Cardiac muscle cell (in vitro differentiated cells and primary cell): ENCODE measurements around the gene COMMD3. TPM values are rescaled to one million over a fixed set of nuclear protein-coding genes. Genes with fewer than 3 reads are reported as not detected.

Source experiments
- DNase-seq, 2 donors: peaks; one replicate each; pipeline versions ENCODE4 v3.0.0 to v3.0.0-alpha.2; 2010 to 2017; ENCODE audit warnings: low read depth in 1 of 2, low spot score in 1 of 2
- H3K27ac ChIP-seq: fragments of 200-600 bp; sonication (generic); 2 replicates; pipeline ENCODE4 v1.5.1; 2016
- H3K27me3 ChIP-seq: fragments of 200-600 bp; sonication (generic); 2 replicates; pipeline ENCODE4 v1.6.0; 2016; ENCODE audit warnings: control low read depth
- H3K36me3 ChIP-seq: fragments of 200-600 bp; sonication (generic); 2 replicates; pipeline ENCODE4 v1.5.1; 2016; ENCODE audit warnings: control low read depth
- H3K4me1 ChIP-seq: fragments of 200-600 bp; sonication (generic); 2 replicates; pipeline ENCODE4 v1.8.1; 2017; ENCODE audit warnings: low read depth, mild to moderate bottlenecking, mixed run types
- H3K4me3 ChIP-seq: fragments of 200-600 bp; sonication (generic); 2 replicates; pipeline ENCODE4 v1.5.1; 2016; ENCODE audit warnings: mild to moderate bottlenecking
- H3K9me3 ChIP-seq: fragments of 200-600 bp; sonication (generic); 2 replicates; pipeline ENCODE4 v1.5.1; 2017; ENCODE audit warnings: low read depth, mild to moderate bottlenecking, control low read depth
- polyA plus RNA-seq: library from polyadenylated mRNA; unstranded; fragments of >200 nt; fragmentation: Nextera tagmentation; extraction: Ambion mirVana; gene quantifications from 2 replicates; pipeline ENCODE4 v1.2.1, GENCODE V29; 2016
- total RNA-seq: library from RNA; depleted of rRNA; stranded (reverse); fragments of >200 nt; gene quantifications from 2 replicates; pipeline ENCODE4 v1.2.3, GENCODE V29; 2016
- TF ChIP-seq, protein P1 (sequence below): IDR thresholded peaks from 2 replicates; pipeline ENCODE4 v1.5.1; 2012; ENCODE audit warnings: low read depth, mild to moderate bottlenecking, low read length

COMMD3 gene
- total and polyA plus RNA-seq, 2 experiments from 2014 or later: 54.3 to 132 TPM

GRCh38 chr10:22285130-22285529 lies 31.1 kb upstream of the COMMD3 start:
- no peaks in the 10 kb centered on the region for H3K36me3 ChIP-seq
- DNase-seq: no peak
- TF ChIP-seq, protein P1, sequence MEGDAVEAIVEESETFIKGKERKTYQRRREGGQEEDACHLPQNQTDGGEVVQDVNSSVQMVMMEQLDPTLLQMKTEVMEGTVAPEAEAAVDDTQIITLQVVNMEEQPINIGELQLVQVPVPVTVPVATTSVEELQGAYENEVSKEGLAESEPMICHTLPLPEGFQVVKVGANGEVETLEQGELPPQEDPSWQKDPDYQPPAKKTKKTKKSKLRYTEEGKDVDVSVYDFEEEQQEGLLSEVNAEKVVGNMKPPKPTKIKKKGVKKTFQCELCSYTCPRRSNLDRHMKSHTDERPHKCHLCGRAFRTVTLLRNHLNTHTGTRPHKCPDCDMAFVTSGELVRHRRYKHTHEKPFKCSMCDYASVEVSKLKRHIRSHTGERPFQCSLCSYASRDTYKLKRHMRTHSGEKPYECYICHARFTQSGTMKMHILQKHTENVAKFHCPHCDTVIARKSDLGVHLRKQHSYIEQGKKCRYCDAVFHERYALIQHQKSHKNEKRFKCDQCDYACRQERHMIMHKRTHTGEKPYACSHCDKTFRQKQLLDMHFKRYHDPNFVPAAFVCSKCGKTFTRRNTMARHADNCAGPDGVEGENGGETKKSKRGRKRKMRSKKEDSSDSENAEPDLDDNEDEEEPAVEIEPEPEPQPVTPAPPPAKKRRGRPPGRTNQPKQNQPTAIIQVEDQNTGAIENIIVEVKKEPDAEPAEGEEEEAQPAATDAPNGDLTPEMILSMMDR: no peak
- no peak overlapping the region for H3K4me3 ChIP-seq
- no peaks in the 10 kb centered on the region for H3K4me1 ChIP-seq
- H3K27ac ChIP-seq: no peak overlapping the region
- no peaks in the 10 kb centered on the region for H3K9me3 ChIP-seq
- no peaks in the 10 kb centered on the region for H3K27me3 ChIP-seq

DNA sequence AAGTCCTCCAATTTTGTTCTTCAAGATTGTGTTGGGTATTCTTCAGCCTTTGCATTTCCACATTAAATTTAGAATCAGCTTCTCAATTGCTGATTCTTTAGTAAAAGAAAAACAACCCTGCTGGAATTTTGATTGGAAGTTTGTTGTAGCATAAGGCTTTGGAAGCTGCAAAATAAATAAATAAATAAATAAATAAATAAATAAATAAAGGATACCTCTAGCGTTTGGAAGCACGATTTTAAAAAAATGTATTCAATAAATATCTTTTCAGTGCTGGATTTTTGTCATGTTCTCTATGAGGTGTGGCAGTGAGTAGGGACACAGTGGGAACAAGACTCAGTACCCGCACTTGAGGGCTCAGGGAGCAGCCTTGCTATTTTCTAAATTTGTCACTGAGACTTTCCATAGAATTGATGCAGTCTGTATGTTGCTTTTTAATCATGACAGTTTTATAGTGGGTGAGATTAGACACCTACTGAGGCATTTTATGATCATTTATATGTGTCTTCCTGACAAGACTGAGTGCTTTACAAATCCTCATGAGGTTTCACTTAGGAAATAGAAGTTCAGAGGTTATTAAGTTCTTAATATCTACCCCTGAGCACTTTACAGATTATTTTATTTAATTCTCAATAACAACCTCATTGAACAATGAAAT lies 22.3 kb upstream of the COMMD3 start:
- H3K9me3 ChIP-seq: no peaks in the 10 kb centered on the region

GRCh38 chr10:22294694-22295093 lies 21.5 kb upstream of the COMMD3 start:
- no peaks in the 10 kb centered on the region for H3K4me1 ChIP-seq
- no peaks in the 10 kb centered on the region for H3K9me3 ChIP-seq
- DNase-seq: no peak
- H3K4me3 ChIP-seq: no peak overlapping the region
- H3K36me3 ChIP-seq: no peaks in the 10 kb centered on the region
- H3K27ac ChIP-seq: no peak overlapping the region
- TF ChIP-seq, protein P1: no peak
- peaks cover 6% of the 10 kb centered on the region for H3K27me3 ChIP-seq

More for the DNA sequence above, 22.3 kb upstream of the COMMD3 start:
- H3K4me1 ChIP-seq: no peaks in the 10 kb centered on the region
- DNase-seq: no peak
- H3K27ac ChIP-seq: no peak overlapping the region
- TF ChIP-seq, protein P1: no peak
- peaks cover 6% of the 10 kb centered on the region for H3K27me3 ChIP-seq
- H3K36me3 ChIP-seq: no peaks in the 10 kb centered on the region
- no peak overlapping the region for H3K4me3 ChIP-seq

DNA sequence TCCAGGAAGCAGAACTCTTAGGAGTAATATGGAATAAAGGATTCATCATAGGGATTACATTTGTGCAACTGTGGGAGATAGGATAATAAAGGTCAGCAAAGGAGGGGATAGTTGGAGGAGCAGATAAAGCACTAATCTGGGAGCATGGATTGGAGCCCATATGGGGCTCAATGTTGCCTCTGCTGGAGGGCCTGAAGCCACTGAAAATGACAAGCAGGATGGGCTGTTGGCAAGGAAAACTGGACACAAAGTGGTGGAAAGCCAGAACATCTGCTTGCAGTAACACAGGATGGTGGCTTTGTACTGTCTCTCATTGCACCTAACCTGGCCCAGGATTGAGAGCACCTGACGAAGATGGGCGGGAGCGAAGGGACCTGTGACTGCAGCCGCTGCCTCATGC lies 15.0 kb upstream of the COMMD3 start:
- H3K4me3 ChIP-seq: no peak overlapping the region
- H3K9me3 ChIP-seq: no peaks in the 10 kb centered on the region
- TF ChIP-seq, protein P1: no peak
- H3K27me3 ChIP-seq: peaks cover 6% of the 10 kb centered on the region
- no peak overlapping the region for H3K27ac ChIP-seq
- H3K36me3 ChIP-seq: no peaks in the 10 kb centered on the region
- DNase-seq: no peak
- no peaks in the 10 kb centered on the region for H3K4me1 ChIP-seq

GRCh38 chr10:22303461-22303860 lies 12.7 kb upstream of the COMMD3 start:
- no peak overlapping the region for H3K4me3 ChIP-seq
- H3K4me1 ChIP-seq: no peaks in the 10 kb centered on the region
- H3K9me3 ChIP-seq: no peaks in the 10 kb centered on the region
- DNase-seq: no peak
- H3K27ac ChIP-seq: no peak overlapping the region
- H3K27me3 ChIP-seq: peaks cover 12% of the 10 kb centered on the region
- no peaks in the 10 kb centered on the region for H3K36me3 ChIP-seq
- TF ChIP-seq, protein P1: no peak
